DOHH2 (cell line): Measurements from ENCODE around the gene BBC3.
A peak's percentile ranks its signal among the peaks of the same experiment; 100 is the strongest.

Experiments
- H3F3A ChIP-seq: fragments of 200-600 bp; sonication (generic), shearing (Covaris generic); 2 replicates; pipeline ENCODE4 v1.6.0; 2016; ENCODE audit warnings: antibody characterized with exemption, mild to moderate bottlenecking; ENCODE audit not compliant: control insufficient read depth, insufficient read depth
- H3K27ac ChIP-seq: fragments of 200-600 bp; sonication (generic); 2 replicates; pipeline ENCODE4 v1.5.1; 2014; ENCODE audit warnings: low read depth, mild to moderate bottlenecking, low read length, moderate library complexity
- H3K27me3 ChIP-seq: fragments of 200-600 bp; sonication (generic); 2 replicates; pipeline ENCODE4 v1.6.1; 2014; ENCODE audit warnings: mild to moderate bottlenecking, low read length, mixed read lengths; ENCODE audit not compliant: control insufficient read depth
- H3K36me3 ChIP-seq: fragments of 200-600 bp; sonication (generic); 2 replicates; pipeline ENCODE4 v1.6.1; 2014; ENCODE audit warnings: mild to moderate bottlenecking, low read length, moderate library complexity, mixed read lengths; ENCODE audit not compliant: control insufficient read depth
- H3K4me1 ChIP-seq: fragments of 200-600 bp; sonication (generic); 2 replicates; pipeline ENCODE4 v1.6.1; 2014; ENCODE audit warnings: mild to moderate bottlenecking, low read length, mixed read lengths; ENCODE audit not compliant: control insufficient read depth
- H3K4me2 ChIP-seq: fragments of 200-600 bp; sonication (generic); 2 replicates; pipeline ENCODE4 v1.6.0; 2014; ENCODE audit warnings: mild to moderate bottlenecking, low read length, moderate library complexity
- H3K4me3 ChIP-seq: fragments of 200-600 bp; sonication (generic); 2 replicates; pipeline ENCODE4 v1.5.1; 2014; ENCODE audit warnings: mild to moderate bottlenecking, low read length, mixed read lengths
- H3K79me2 ChIP-seq: fragments of 200-600 bp; sonication (generic); 2 replicates; pipeline ENCODE4 v1.6.1; 2014; ENCODE audit warnings: mild to moderate bottlenecking, low read length, mixed read lengths; ENCODE audit not compliant: control insufficient read depth
- H3K9me2 ChIP-seq: fragments of 200-600 bp; sonication (generic); replicated peaks from 2 replicates; pipeline ENCODE4 v1.6.1; 2014; ENCODE audit warnings: mild to moderate bottlenecking, low read length, mixed read lengths; ENCODE audit not compliant: control insufficient read depth
- H3K9me3 ChIP-seq: fragments of 200-600 bp; sonication (generic); 2 replicates; pipeline ENCODE4 v1.6.1; 2014; ENCODE audit warnings: antibody characterized with exemption, low read length, mixed read lengths; ENCODE audit not compliant: control insufficient read depth, insufficient read depth
- H4K20me1 ChIP-seq: fragments of 200-600 bp; sonication (generic); 2 replicates; pipeline ENCODE4 v1.6.0; 2014; ENCODE audit warnings: low read depth, mild to moderate bottlenecking, antibody characterized with exemption, low read length, moderate library complexity; ENCODE audit not compliant: control insufficient read depth, insufficient read depth
- EZH2phosphoT487 ChIP-seq: fragments of 200-600 bp; sonication (generic); IDR thresholded peaks from 2 replicates; pipeline ENCODE4 v1.6.1; 2017; ENCODE audit warnings: borderline replicate concordance, mild to moderate bottlenecking, antibody characterized with exemption, low read length, moderate library complexity, mixed read lengths
- TF ChIP-seq, protein P1 (sequence below): fragments of 200-600 bp; sonication (generic); IDR thresholded peaks from one replicate; pipeline ENCODE4 v1.5.1; 2014; ENCODE audit warnings: antibody characterized with exemption, mild to moderate bottlenecking, low read depth, low read length; ENCODE audit not compliant: poor library complexity, severe bottlenecking

The BBC3 gene

DNA sequence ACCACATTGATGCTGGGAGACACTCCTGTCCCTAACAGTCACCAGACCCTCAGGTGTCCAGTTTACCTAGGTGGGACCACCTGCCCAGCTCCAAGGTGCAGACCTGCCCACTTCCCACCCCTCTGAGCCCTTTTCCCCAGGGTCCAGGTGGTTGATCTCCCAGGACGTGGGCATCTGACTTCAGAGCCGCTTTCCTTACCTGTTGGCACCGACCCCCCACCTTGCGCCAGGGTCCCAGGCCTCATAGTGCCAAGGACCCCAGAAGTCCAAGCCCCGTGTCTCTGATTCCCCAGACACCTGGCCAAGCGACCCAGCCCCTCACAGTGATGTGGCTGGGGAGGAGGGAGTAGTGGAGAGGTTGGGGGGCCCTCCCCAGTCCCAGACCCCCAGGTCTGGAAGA lies 9.6 kb upstream of the BBC3 start:
- Histone ChIP-seq H3K9me3 (no peaks in the 10 kb centered on the region), H3K27ac (no peak overlapping the region), H3K9me2 (no peaks in the 10 kb centered on the region), H3K4me2 (peak overlapping the region; percentile 54), H3K27me3 (peaks cover 36% of the 10 kb centered on the region), H3K4me3 (no peak overlapping the region), H3F3A (peaks cover 12% of the 10 kb centered on the region), H3K4me1 (peaks cover 71% of the 10 kb centered on the region), H3K79me2 (no peaks in the 10 kb centered on the region), H4K20me1 (no peaks in the 10 kb centered on the region), H3K36me3 (no peaks in the 10 kb centered on the region)
- TF ChIP-seq, protein P1, sequence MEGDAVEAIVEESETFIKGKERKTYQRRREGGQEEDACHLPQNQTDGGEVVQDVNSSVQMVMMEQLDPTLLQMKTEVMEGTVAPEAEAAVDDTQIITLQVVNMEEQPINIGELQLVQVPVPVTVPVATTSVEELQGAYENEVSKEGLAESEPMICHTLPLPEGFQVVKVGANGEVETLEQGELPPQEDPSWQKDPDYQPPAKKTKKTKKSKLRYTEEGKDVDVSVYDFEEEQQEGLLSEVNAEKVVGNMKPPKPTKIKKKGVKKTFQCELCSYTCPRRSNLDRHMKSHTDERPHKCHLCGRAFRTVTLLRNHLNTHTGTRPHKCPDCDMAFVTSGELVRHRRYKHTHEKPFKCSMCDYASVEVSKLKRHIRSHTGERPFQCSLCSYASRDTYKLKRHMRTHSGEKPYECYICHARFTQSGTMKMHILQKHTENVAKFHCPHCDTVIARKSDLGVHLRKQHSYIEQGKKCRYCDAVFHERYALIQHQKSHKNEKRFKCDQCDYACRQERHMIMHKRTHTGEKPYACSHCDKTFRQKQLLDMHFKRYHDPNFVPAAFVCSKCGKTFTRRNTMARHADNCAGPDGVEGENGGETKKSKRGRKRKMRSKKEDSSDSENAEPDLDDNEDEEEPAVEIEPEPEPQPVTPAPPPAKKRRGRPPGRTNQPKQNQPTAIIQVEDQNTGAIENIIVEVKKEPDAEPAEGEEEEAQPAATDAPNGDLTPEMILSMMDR = no peak
- TF ChIP-seq EZH2phosphoT487 = no peak

DNA sequence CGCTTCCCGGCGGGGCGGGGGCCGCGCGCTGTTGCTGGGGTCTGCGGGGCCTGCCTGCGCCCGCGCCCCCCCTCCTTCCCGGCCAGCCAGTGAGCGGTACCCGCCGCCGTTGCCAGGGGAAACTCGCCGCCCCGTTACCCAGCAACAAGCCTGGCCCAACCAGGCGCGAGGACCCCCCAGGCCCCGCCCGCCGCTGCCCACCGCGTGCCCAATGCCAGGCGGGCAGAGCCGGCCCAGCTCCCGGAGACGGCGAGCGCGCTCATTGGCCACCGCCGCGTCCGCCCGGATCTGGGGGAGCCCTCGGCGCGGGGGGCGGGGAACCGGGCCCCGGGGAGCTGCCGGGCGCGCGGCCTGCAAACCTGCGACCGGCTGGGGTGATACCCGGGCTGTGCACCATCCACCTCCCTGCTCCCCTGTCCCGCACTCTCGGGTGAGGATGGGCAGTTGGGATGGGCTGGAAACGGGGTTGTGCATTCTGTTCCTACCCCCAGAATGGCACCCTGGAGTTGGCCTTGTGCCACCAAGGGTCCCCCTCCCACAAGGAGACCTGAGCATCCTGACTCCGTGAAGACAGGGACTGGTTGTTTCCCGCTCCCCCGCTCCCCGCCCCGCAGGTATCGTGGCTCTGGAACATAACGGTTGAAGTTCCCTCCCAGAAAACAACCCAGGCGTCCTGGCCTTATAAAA lies 8.8 kb upstream of the BBC3 start:
- Histone ChIP-seq H3K4me1 (peaks cover 66% of the 10 kb centered on the region), H3K4me2 (peak overlapping the region; percentile 54), H3K4me3 (peak overlapping the region; percentile 40), H3F3A (peaks cover 12% of the 10 kb centered on the region), H3K27me3 (peaks cover 36% of the 10 kb centered on the region), H4K20me1 (no peaks in the 10 kb centered on the region), H3K36me3 (no peaks in the 10 kb centered on the region), H3K79me2 (no peaks in the 10 kb centered on the region), H3K27ac (no peak overlapping the region), H3K9me3 (no peaks in the 10 kb centered on the region), H3K9me2 (no peaks in the 10 kb centered on the region)
- TF ChIP-seq, protein P1 = no peak
- TF ChIP-seq EZH2phosphoT487 = no peak

DNA sequence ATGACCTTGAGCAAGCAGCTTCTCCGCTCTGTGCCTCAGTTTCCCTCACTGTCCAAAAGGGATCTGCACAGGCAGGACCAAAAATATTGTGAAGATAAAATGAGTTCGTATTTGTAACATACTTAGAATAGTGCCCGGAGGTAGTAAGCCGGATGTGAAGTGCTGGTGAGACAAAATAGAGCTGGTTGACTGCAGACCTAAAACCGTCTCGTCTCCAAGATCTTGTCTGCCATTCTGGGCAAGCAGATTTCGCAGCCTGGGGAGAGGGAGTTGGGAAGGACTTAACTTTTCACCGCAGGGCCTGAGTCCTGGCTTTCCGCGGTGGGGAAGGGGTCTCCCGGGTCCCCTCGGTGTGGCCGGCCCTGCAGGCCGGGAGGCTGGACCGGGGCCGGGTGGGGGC lies 8.2 kb upstream of the BBC3 start:
- Histone ChIP-seq H3K4me3 (peak overlapping the region; percentile 40; the same call in 1 of the 2 replicates), H3K36me3 (no peaks in the 10 kb centered on the region), H3K4me2 (peak overlapping the region; percentile 54), H3K9me3 (no peaks in the 10 kb centered on the region), H3K79me2 (no peaks in the 10 kb centered on the region), H3K4me1 (peaks cover 62% of the 10 kb centered on the region), H3K27me3 (peaks cover 36% of the 10 kb centered on the region), H3K9me2 (no peaks in the 10 kb centered on the region), H4K20me1 (no peaks in the 10 kb centered on the region), H3F3A (peaks cover 12% of the 10 kb centered on the region), H3K27ac (no peak overlapping the region)
- TF ChIP-seq EZH2phosphoT487 = no peak

DNA sequence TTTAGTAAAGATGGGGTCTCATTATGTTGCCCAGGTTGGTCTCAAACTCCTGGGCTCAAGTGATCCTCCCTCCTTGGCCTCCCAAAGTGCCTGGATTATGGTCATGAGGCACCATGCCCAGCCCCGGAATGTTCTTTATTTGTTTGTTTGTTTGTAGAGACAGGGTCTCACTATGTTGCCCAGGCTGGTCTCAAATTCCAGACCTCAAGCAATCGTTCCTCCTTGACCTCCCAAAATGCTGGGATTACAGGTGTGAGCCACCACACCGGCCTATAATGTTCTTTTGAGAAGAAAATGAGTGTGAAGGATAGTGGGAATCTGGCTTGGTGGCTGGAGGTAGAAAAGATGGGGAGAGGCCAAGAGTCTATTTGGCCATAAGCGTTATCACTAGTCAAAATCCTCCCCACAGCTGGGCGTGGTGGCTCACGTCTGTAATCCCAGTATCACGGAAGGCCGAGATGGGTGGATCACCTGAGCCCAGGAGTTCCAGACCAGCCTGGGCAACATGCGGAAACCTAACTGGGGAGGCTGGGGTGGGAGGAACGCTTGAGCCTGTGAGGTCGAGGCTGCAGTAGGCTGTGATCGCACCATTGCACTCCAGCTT lies 5.2 kb upstream of the BBC3 start:
- peaks cover 54% of the 10 kb centered on the region for H3K4me1 ChIP-seq
- no peak for TF ChIP-seq EZH2phosphoT487
- TF ChIP-seq, protein P1 = no peak

More for the DNA sequence above, 5.2 kb upstream of the BBC3 start:
- no peaks in the 10 kb centered on the region for H3K36me3 ChIP-seq
- no peaks in the 10 kb centered on the region for H3K79me2 ChIP-seq
- no peaks in the 10 kb centered on the region for H3K9me2 ChIP-seq
- no peaks in the 10 kb centered on the region for H3K9me3 ChIP-seq
- peaks cover 11% of the 10 kb centered on the region for H3F3A ChIP-seq
- no peak overlapping the region for H3K4me3 ChIP-seq
- peaks cover 22% of the 10 kb centered on the region for H3K27me3 ChIP-seq
- H3K4me2 ChIP-seq = no peak overlapping the region
- H4K20me1 ChIP-seq = no peaks in the 10 kb centered on the region
- no peak overlapping the region for H3K27ac ChIP-seq
